ENCODE results near the gene KCNMB2.

Gene KCNMB2

GRCh38 chr3:178519701-178520100 is 16.5 kb upstream of the KCNMB2 start:
- Histone ChIP-seq H3K9me3 (ENCODE audit: control insufficient read depth in 2 of 2, low read length in 2 of 2) (no peaks in the 10 kb centered on the region), H3K27ac (ENCODE audit: low read length) (no peak overlapping the region), H3K9ac (ENCODE audit: low read length in 2 of 2) (no peak overlapping the region), H3K4me1 (ENCODE audit: control insufficient read depth, insufficient read depth, low read length) (no peaks in the 10 kb centered on the region), H3K36me3 (ENCODE audit: control insufficient read depth in 2 of 2, insufficient read depth in 2 of 2, low read length in 2 of 2) (no peaks in the 10 kb centered on the region), H3K27me3 (ENCODE audit: control insufficient read depth in 1 of 2, insufficient read depth in 2 of 2, low read length in 2 of 2) (no peaks in the 10 kb centered on the region), H3K4me3 (ENCODE audit: low read length in 2 of 2) (no peak overlapping the region)

GRCh38 chr3:178520451-178520850 is 15.8 kb upstream of the KCNMB2 start:
- no peaks in the 10 kb centered on the region for H3K4me1 ChIP-seq (ENCODE audit: control insufficient read depth, insufficient read depth, low read length)
- no peaks in the 10 kb centered on the region for H3K36me3 ChIP-seq (ENCODE audit: control insufficient read depth in 2 of 2, insufficient read depth in 2 of 2, low read length in 2 of 2)
- no peak overlapping the region for H3K27ac ChIP-seq (ENCODE audit: low read length)
- H3K9ac ChIP-seq (ENCODE audit: low read length in 2 of 2) = no peak overlapping the region
- H3K27me3 ChIP-seq (ENCODE audit: control insufficient read depth in 1 of 2, insufficient read depth in 2 of 2, low read length in 2 of 2) = no peaks in the 10 kb centered on the region
- no peak overlapping the region for H3K4me3 ChIP-seq (ENCODE audit: low read length in 2 of 2)
- H3K9me3 ChIP-seq (ENCODE audit: control insufficient read depth in 2 of 2, low read length in 2 of 2) = no peaks in the 10 kb centered on the region

GRCh38 chr3:178522200-178523052 is 13.8 kb upstream of the KCNMB2 start:
- Histone ChIP-seq H3K4me1 (ENCODE audit: control insufficient read depth, insufficient read depth, low read length) (no peaks in the 10 kb centered on the region), H3K9ac (ENCODE audit: low read length in 2 of 2) (no peak overlapping the region), H3K27ac (ENCODE audit: low read length) (no peak overlapping the region), H3K4me3 (ENCODE audit: low read length in 2 of 2) (no peak overlapping the region), H3K36me3 (ENCODE audit: control insufficient read depth in 2 of 2, insufficient read depth in 2 of 2, low read length in 2 of 2) (no peaks in the 10 kb centered on the region), H3K27me3 (ENCODE audit: control insufficient read depth in 1 of 2, insufficient read depth in 2 of 2, low read length in 2 of 2) (no peaks in the 10 kb centered on the region), H3K9me3 (ENCODE audit: control insufficient read depth in 2 of 2, low read length in 2 of 2) (no peaks in the 10 kb centered on the region)

- Histone ChIP-seq H3K4me1 (ENCODE audit: control insufficient read depth, insufficient read depth, low read length) (no peaks in the 10 kb centered on the region), H3K9ac (ENCODE audit: low read length in 2 of 2) (no peak overlapping the region), H3K27ac (ENCODE audit: low read length) (no peak overlapping the region), H3K9me3 (ENCODE audit: control insufficient read depth in 2 of 2, low read length in 2 of 2) (no peaks in the 10 kb centered on the region), H3K4me3 (ENCODE audit: low read length in 2 of 2) (no peak overlapping the region), H3K27me3 (ENCODE audit: control insufficient read depth in 1 of 2, insufficient read depth in 2 of 2, low read length in 2 of 2) (no peaks in the 10 kb centered on the region), H3K36me3 (ENCODE audit: control insufficient read depth in 2 of 2, insufficient read depth in 2 of 2, low read length in 2 of 2) (no peaks in the 10 kb centered on the region)
Measured at GRCh38 chr3:178525251-178525650, 11.0 kb upstream of the KCNMB2 start.

GRCh38 chr3:178526291-178526690 is 9.9 kb upstream of the KCNMB2 start:
- Histone ChIP-seq H3K9me3 (ENCODE audit: control insufficient read depth in 2 of 2, low read length in 2 of 2) (no peaks in the 10 kb centered on the region), H3K27me3 (ENCODE audit: control insufficient read depth in 1 of 2, insufficient read depth in 2 of 2, low read length in 2 of 2) (no peaks in the 10 kb centered on the region), H3K4me3 (ENCODE audit: low read length in 2 of 2) (no peak overlapping the region), H3K9ac (ENCODE audit: low read length in 2 of 2) (no peak overlapping the region), H3K4me1 (ENCODE audit: control insufficient read depth, insufficient read depth, low read length) (no peaks in the 10 kb centered on the region), H3K36me3 (ENCODE audit: control insufficient read depth in 2 of 2, insufficient read depth in 2 of 2, low read length in 2 of 2) (no peaks in the 10 kb centered on the region), H3K27ac (ENCODE audit: low read length) (no peak overlapping the region)

- no peak overlapping the region for H3K4me3 ChIP-seq (ENCODE audit: low read length in 2 of 2)
- H3K27me3 ChIP-seq (ENCODE audit: control insufficient read depth in 1 of 2, insufficient read depth in 2 of 2, low read length in 2 of 2) = no peaks in the 10 kb centered on the region
- H3K27ac ChIP-seq (ENCODE audit: low read length) = no peak overlapping the region
- no peaks in the 10 kb centered on the region for H3K4me1 ChIP-seq (ENCODE audit: control insufficient read depth, insufficient read depth, low read length)
- no peaks in the 10 kb centered on the region for H3K36me3 ChIP-seq (ENCODE audit: control insufficient read depth in 2 of 2, insufficient read depth in 2 of 2, low read length in 2 of 2)
- H3K9me3 ChIP-seq (ENCODE audit: control insufficient read depth in 2 of 2, low read length in 2 of 2) = no peaks in the 10 kb centered on the region
- no peak overlapping the region for H3K9ac ChIP-seq (ENCODE audit: low read length in 2 of 2)
Measured at GRCh38 chr3:178527981-178528380, 8.3 kb upstream of the KCNMB2 start.

- H3K36me3 ChIP-seq (ENCODE audit: control insufficient read depth in 2 of 2, insufficient read depth in 2 of 2, low read length in 2 of 2) = no peaks in the 10 kb centered on the region
- H3K9me3 ChIP-seq (ENCODE audit: control insufficient read depth in 2 of 2, low read length in 2 of 2) = no peaks in the 10 kb centered on the region
- no peak overlapping the region for H3K27ac ChIP-seq (ENCODE audit: low read length)
- no peak overlapping the region for H3K4me3 ChIP-seq (ENCODE audit: low read length in 2 of 2)
- no peak overlapping the region for H3K9ac ChIP-seq (ENCODE audit: low read length in 2 of 2)
- no peaks in the 10 kb centered on the region for H3K27me3 ChIP-seq (ENCODE audit: control insufficient read depth in 1 of 2, insufficient read depth in 2 of 2, low read length in 2 of 2)
- no peaks in the 10 kb centered on the region for H3K4me1 ChIP-seq (ENCODE audit: control insufficient read depth, insufficient read depth, low read length)
Measured at GRCh38 chr3:178529606-178530225, 6.5 kb upstream of the KCNMB2 start.

GRCh38 chr3:178532476-178532875 is 3.8 kb upstream of the KCNMB2 start:
- H3K9ac ChIP-seq (ENCODE audit: low read length in 2 of 2) = no peak overlapping the region
- H3K4me3 ChIP-seq (ENCODE audit: low read length in 2 of 2) = no peak overlapping the region
- H3K27ac ChIP-seq (ENCODE audit: low read length) = no peak overlapping the region
- H3K4me1 ChIP-seq (ENCODE audit: control insufficient read depth, insufficient read depth, low read length) = peaks cover 8% of the 10 kb centered on the region
- no peaks in the 10 kb centered on the region for H3K27me3 ChIP-seq (ENCODE audit: control insufficient read depth in 1 of 2, insufficient read depth in 2 of 2, low read length in 2 of 2)
- no peaks in the 10 kb centered on the region for H3K9me3 ChIP-seq (ENCODE audit: control insufficient read depth in 2 of 2, low read length in 2 of 2)
- H3K36me3 ChIP-seq (ENCODE audit: control insufficient read depth in 2 of 2, insufficient read depth in 2 of 2, low read length in 2 of 2) = no peaks in the 10 kb centered on the region

- Histone ChIP-seq H3K27me3 (ENCODE audit: control insufficient read depth in 1 of 2, insufficient read depth in 2 of 2, low read length in 2 of 2) (no peaks in the 10 kb centered on the region), H3K9ac (ENCODE audit: low read length in 2 of 2) (peak overlapping the region in 1 of 2 donors; percentile 56), H3K4me3 (ENCODE audit: low read length in 2 of 2) (peak overlapping the region; percentile 56 to 95), H3K27ac (ENCODE audit: low read length) (no peak overlapping the region), H3K4me1 (ENCODE audit: control insufficient read depth, insufficient read depth, low read length) (peaks cover 8% of the 10 kb centered on the region), H3K36me3 (ENCODE audit: control insufficient read depth in 2 of 2, insufficient read depth in 2 of 2, low read length in 2 of 2) (no peaks in the 10 kb centered on the region), H3K9me3 (ENCODE audit: control insufficient read depth in 2 of 2, low read length in 2 of 2) (no peaks in the 10 kb centered on the region)
Measured at GRCh38 chr3:178537122-178537705, 978 bp downstream of the KCNMB2 start.

GRCh38 chr3:178538056-178538455 is 1.8 kb downstream of the KCNMB2 start:
- no peak overlapping the region for H3K4me3 ChIP-seq (ENCODE audit: low read length in 2 of 2)
- H3K4me1 ChIP-seq (ENCODE audit: control insufficient read depth, insufficient read depth, low read length) = peaks cover 8% of the 10 kb centered on the region
- no peak overlapping the region for H3K9ac ChIP-seq (ENCODE audit: low read length in 2 of 2)
- no peak overlapping the region for H3K27ac ChIP-seq (ENCODE audit: low read length)
- H3K9me3 ChIP-seq (ENCODE audit: control insufficient read depth in 2 of 2, low read length in 2 of 2) = no peaks in the 10 kb centered on the region
- H3K36me3 ChIP-seq (ENCODE audit: control insufficient read depth in 2 of 2, insufficient read depth in 2 of 2, low read length in 2 of 2) = no peaks in the 10 kb centered on the region
- H3K27me3 ChIP-seq (ENCODE audit: control insufficient read depth in 1 of 2, insufficient read depth in 2 of 2, low read length in 2 of 2) = no peaks in the 10 kb centered on the region

- Histone ChIP-seq H3K36me3 (ENCODE audit: control insufficient read depth in 2 of 2, insufficient read depth in 2 of 2, low read length in 2 of 2) (no peaks in the 10 kb centered on the region), H3K9ac (ENCODE audit: low read length in 2 of 2) (no peak overlapping the region), H3K9me3 (ENCODE audit: control insufficient read depth in 2 of 2, low read length in 2 of 2) (no peaks in the 10 kb centered on the region), H3K4me3 (ENCODE audit: low read length in 2 of 2) (no peak overlapping the region), H3K27ac (ENCODE audit: low read length) (no peak overlapping the region), H3K4me1 (ENCODE audit: control insufficient read depth, insufficient read depth, low read length) (peaks cover 8% of the 10 kb centered on the region), H3K27me3 (ENCODE audit: control insufficient read depth in 1 of 2, insufficient read depth in 2 of 2, low read length in 2 of 2) (no peaks in the 10 kb centered on the region)
Measured at GRCh38 chr3:178540184-178540583, 3.9 kb downstream of the KCNMB2 start.

Measured in stomach smooth muscle (tissue), 2 donors.